H9 (cell line): ENCODE data around the gene RNF41. TPM values are rescaled to one million over a fixed set of nuclear protein-coding genes. Genes with fewer than 3 reads are reported as not detected.

ENCODE experiments used
- DNase-seq: peaks from one replicate; pipeline ENCODE4 v3.0.0-alpha.2; 2017
- H2AFZ ChIP-seq: one replicate; pipeline ENCODE4 v1.6.1; 2013; ENCODE audit warnings: mild to moderate bottlenecking, low read length, control low read depth, moderate library complexity
- H2AK5ac ChIP-seq: 2 replicates; pipeline ENCODE4 v1.6.1; 2013; ENCODE audit warnings: low read length, control low read depth, mixed read lengths; ENCODE audit not compliant: insufficient read length
- H2BK120ac ChIP-seq: one replicate; pipeline ENCODE4 v1.6.1; 2013; ENCODE audit warnings: low read depth, mild to moderate bottlenecking, low read length, control low read depth, inconsistent platforms; ENCODE audit not compliant: poor library complexity, severe bottlenecking
- H2BK12ac ChIP-seq: 2 replicates; pipeline ENCODE4 v1.6.1; 2013; ENCODE audit warnings: low read length, control low read depth, mixed read lengths, low read depth; ENCODE audit not compliant: insufficient read length
- H2BK15ac ChIP-seq: 2 replicates; pipeline ENCODE4 v1.6.1; 2013; ENCODE audit warnings: low read depth, low read length, control low read depth
- H2BK20ac ChIP-seq: one replicate; pipeline ENCODE4 v1.6.1; 2013; ENCODE audit warnings: low read depth, mild to moderate bottlenecking, low read length, control low read depth, inconsistent platforms; ENCODE audit not compliant: poor library complexity, severe bottlenecking
- H2BK5ac ChIP-seq: 2 replicates; pipeline ENCODE4 v1.6.1; 2013; ENCODE audit warnings: low read length, control low read depth, mixed read lengths; ENCODE audit not compliant: insufficient read length
- H3K14ac ChIP-seq: 2 replicates; pipeline ENCODE4 v1.6.1; 2013; ENCODE audit warnings: low read length, control low read depth; ENCODE audit not compliant: insufficient read depth
- H3K18ac ChIP-seq: 2 replicates; pipeline ENCODE4 v1.6.1; 2013; ENCODE audit warnings: low read depth, mild to moderate bottlenecking, mixed read lengths, low read length, control low read depth; ENCODE audit not compliant: insufficient read length
- H3K23ac ChIP-seq: 2 replicates; pipeline ENCODE4 v1.6.1; 2013; ENCODE audit warnings: low read length, control low read depth, mixed read lengths, low read depth; ENCODE audit not compliant: insufficient read length
- H3K23me2 ChIP-seq: 2 replicates; pipeline ENCODE4 v1.6.1; 2013; ENCODE audit warnings: low read depth, mild to moderate bottlenecking, mixed read lengths, low read length, control low read depth; ENCODE audit not compliant: insufficient read length, poor library complexity, severe bottlenecking
- H3K27ac ChIP-seq: 2 replicates; pipeline ENCODE4 v1.5.1; 2013; ENCODE audit warnings: low read length, control low read depth, mixed read lengths, low read depth; ENCODE audit not compliant: insufficient read length
- H3K27me3 ChIP-seq: 2 replicates; pipeline ENCODE4 v1.6.1; 2013; ENCODE audit warnings: low read length, control low read depth, inconsistent platforms; ENCODE audit not compliant: insufficient read depth
- H3K4ac ChIP-seq: 2 replicates; pipeline ENCODE4 v1.6.1; 2013; ENCODE audit warnings: low read depth, mild to moderate bottlenecking, control low read depth, inconsistent platforms, low read length, moderate library complexity
- H3K4me1 ChIP-seq: 2 replicates; pipeline ENCODE4 v1.6.1; 2013; ENCODE audit warnings: low read length, control low read depth, inconsistent platforms; ENCODE audit not compliant: insufficient read depth
- H3K4me2 ChIP-seq: 2 replicates; pipeline ENCODE4 v1.6.1; 2013; ENCODE audit warnings: low read length, control low read depth, mixed read lengths; ENCODE audit not compliant: insufficient read length, insufficient read depth
- H3K56ac ChIP-seq: 2 replicates; pipeline ENCODE4 v1.6.1; 2013; ENCODE audit warnings: low read depth, mild to moderate bottlenecking, mixed read lengths, low read length, control low read depth; ENCODE audit not compliant: insufficient read length
- H3K79me1 ChIP-seq: 2 replicates; pipeline ENCODE4 v1.6.1; 2013; ENCODE audit warnings: low read depth, mild to moderate bottlenecking, moderate library complexity, low read length, control low read depth, inconsistent platforms; ENCODE audit not compliant: insufficient read depth, poor library complexity, severe bottlenecking
- H3K79me2 ChIP-seq: 2 replicates; pipeline ENCODE4 v1.6.1; 2013; ENCODE audit warnings: low read length, control low read depth, inconsistent platforms; ENCODE audit not compliant: insufficient read depth
- H3K9ac ChIP-seq: 2 replicates; pipeline ENCODE4 v1.6.1; 2013; ENCODE audit warnings: low read length, control low read depth, mixed read lengths; ENCODE audit not compliant: insufficient read length; ENCODE audit errors: extremely low read depth
- H3K9me3 ChIP-seq: one replicate; pipeline ENCODE4 v1.6.1; 2013; ENCODE audit warnings: low read depth, low read length, inconsistent platforms; ENCODE audit not compliant: control insufficient read depth
- H3T11ph ChIP-seq: one replicate; pipeline ENCODE4 v1.6.1; 2013; ENCODE audit warnings: mild to moderate bottlenecking, low read length, control low read depth, inconsistent platforms
- H4K20me1 ChIP-seq: one replicate; pipeline ENCODE4 v1.6.1; 2013; ENCODE audit not compliant: control insufficient read depth, insufficient read length, insufficient read depth
- H4K5ac ChIP-seq: 2 replicates; pipeline ENCODE4 v1.6.1; 2013; ENCODE audit warnings: low read depth, mild to moderate bottlenecking, mixed read lengths, low read length, control low read depth; ENCODE audit not compliant: insufficient read length
- H4K8ac ChIP-seq: replicated peaks from 2 replicates; pipeline ENCODE4 v1.6.1; 2013; ENCODE audit warnings: low read length, control low read depth, mixed read lengths, low read depth; ENCODE audit not compliant: insufficient read length
- H4K91ac ChIP-seq: 2 replicates; pipeline ENCODE4 v1.6.1; 2013; ENCODE audit warnings: low read depth, mild to moderate bottlenecking, moderate library complexity, mixed read lengths, low read length, control low read depth; ENCODE audit not compliant: insufficient read length
- H3K27ac Mint-ChIP-seq, 3 experiments: 2 replicates in 2 of 3; 3 replicates in 1 of 3; pipeline ENCODE4 v1.8.0; 2020 to 2021; ENCODE audit warnings: mixed read lengths in 3 of 3, mild to moderate bottlenecking in 1 of 3, moderate library complexity in 1 of 3
- H3K27me3 Mint-ChIP-seq: 2 replicates; pipeline ENCODE4 v1.8.0; 2021; ENCODE audit warnings: low read depth, mild to moderate bottlenecking, moderate library complexity, mixed read lengths
- H3K36me3 Mint-ChIP-seq, 3 experiments: 2 replicates in 2 of 3; 3 replicates in 1 of 3; pipeline ENCODE4 v1.8.0; 2020 to 2021; ENCODE audit warnings: low read depth in 3 of 3, mixed read lengths in 3 of 3; ENCODE audit not compliant: insufficient read depth in 1 of 3
- H3K4me1 Mint-ChIP-seq, 2 experiments: 2 replicates each; pipeline ENCODE4 v1.8.0; 2020; ENCODE audit warnings: mixed read lengths in 2 of 2
- H3K4me3 Mint-ChIP-seq, 2 experiments: 2 replicates in 1 of 2; 3 replicates in 1 of 2; pipeline ENCODE4 v1.8.0; 2020 to 2021; ENCODE audit warnings: mild to moderate bottlenecking in 2 of 2, mixed read lengths in 2 of 2, moderate library complexity in 1 of 2
- H3K9me3 Mint-ChIP-seq, 2 experiments: 2 replicates in 1 of 2; 3 replicates in 1 of 2; pipeline ENCODE4 v1.8.0; 2020; ENCODE audit warnings: mild to moderate bottlenecking in 2 of 2, mixed read lengths in 2 of 2, moderate library complexity in 1 of 2
- CTCF ChIP-seq: fragments of 200-600 bp; sonication (generic); conservative IDR thresholded peaks from 3 replicates; pipeline ENCODE4 v1.8.0; 2021; ENCODE audit warnings: antibody characterized with exemption, mild to moderate bottlenecking
- WGBS: extraction: QIAGEN DNeasy Blood & Tissue Kit; methylation state at CpG from one replicate; pipeline ENCODE4 v1.1.7; 2013; ENCODE audit warnings: missing lambda C conversion rate, low lambda C conversion rate, mixed read lengths; ENCODE audit not compliant: insufficient read length; ENCODE audit errors: extremely low coverage; 5-methylcytosine and 5-hydroxymethylcytosine counted together
- total RNA-seq: library from RNA; stranded (reverse); gene quantifications from 2 replicates; pipeline ENCODE4 v1.2.1, GENCODE V29; 2021

RNF41 gene
- total RNA-seq, 1 experiment from 2014 or later = 60.8 TPM

DNA sequence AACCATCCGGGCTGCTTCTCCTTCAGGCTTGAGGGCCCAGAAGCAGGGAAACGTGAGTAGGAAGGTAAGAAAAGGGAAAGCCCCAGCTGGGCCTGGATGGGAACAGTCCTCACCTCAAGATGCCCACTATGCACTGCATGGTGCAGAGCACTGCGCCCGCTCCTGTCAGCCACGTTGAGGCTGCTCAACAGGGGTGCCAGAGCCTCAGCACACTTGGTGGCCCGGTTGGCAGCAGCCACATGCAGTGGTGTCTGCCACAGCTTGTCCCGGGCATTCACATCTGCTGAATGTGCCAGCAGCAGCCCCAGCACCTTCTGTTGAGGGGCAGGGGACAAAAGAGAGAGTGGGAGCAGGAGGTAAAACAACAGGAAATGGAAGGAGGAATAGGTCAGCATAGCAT is 33.9 kb upstream of the RNF41 start:
- Histone ChIP-seq H3K79me2 (no peaks in the 10 kb centered on the region), H3K23me2 (no peaks in the 10 kb centered on the region), H4K20me1 (no peaks in the 10 kb centered on the region), H3K4me2 (no peak overlapping the region), H3K56ac (no peak overlapping the region), H2BK120ac (no peak overlapping the region), H3T11ph (no peak overlapping the region), H2BK5ac (no peak overlapping the region), H2AFZ (no peak overlapping the region), H2BK15ac (no peak overlapping the region), H3K9me3 (no peaks in the 10 kb centered on the region), H3K4me1 (no peaks in the 10 kb centered on the region), H3K14ac (no peak overlapping the region), H3K79me1 (no peaks in the 10 kb centered on the region), H2BK12ac (no peak overlapping the region), H4K8ac (no peak overlapping the region), H3K18ac (no peak overlapping the region), H3K23ac (no peak overlapping the region), H3K4ac (no peak overlapping the region), H2BK20ac (no peak overlapping the region), H3K27ac (no peak overlapping the region), H3K27me3 (no peaks in the 10 kb centered on the region), H4K5ac (no peak overlapping the region), H3K9ac (no peak overlapping the region), H2AK5ac (no peak overlapping the region), H4K91ac (no peak overlapping the region)
- Mint-ChIP-seq H3K4me3 (no peak overlapping the region), H3K4me1 (peaks cover 20% of the 10 kb centered on the region in 2 experiments), H3K27me3 (peaks cover 2% of the 10 kb centered on the region; the same call in 1 of the 2 replicates), H3K9me3 (no peaks in the 10 kb centered on the region; a peak in 1 of 5 replicates), H3K27ac (no peak overlapping the region), H3K36me3 (peaks cover 38 to 57% (median 55%) of the 10 kb centered on the region in 3 experiments; a peak in 6 of 7 replicates)
- TF ChIP-seq CTCF = no peak
- DNase-seq = no peak
- WGBS = no CpG with 5 or more reads among the region's 7 CpGs
